Activated CD8-positive, alpha-beta memory T cell treated with anti-CD3 and anti-CD28 coated beads, Interleukin-2, amount 10 ng/mL, durations not matched to agents 7 days and 5 days (primary cell): Measurements from ENCODE around the gene EPHA10. TPM values are rescaled to one million over a fixed set of nuclear protein-coding genes. Genes with fewer than 3 reads are reported as not detected.
A peak's percentile ranks its signal among the peaks of the same experiment; 100 is the strongest.

Source experiments
- ATAC-seq: fragments of 150-1000 bp; cut with Tn5 transposase; one replicate; pipeline ENCODE4 v1.10.0; 2021; ENCODE audit warnings: moderate library complexity
- CTCF ChIA-PET: fragments of 350-600 bp; sonication (Branson Sonifier 250); formaldehyde crosslinking; loops from one replicate; lab custom pipeline; 2021; ENCODE audit warnings: antibody characterized with exemption; lab: Charles Lee
- DNase-seq: peaks from one replicate; pipeline ENCODE4 v3.0.0-alpha.2; 2020
- H3K27ac Mint-ChIP-seq: one replicate; pipeline ENCODE4 v1.8.0; 2021; ENCODE audit warnings: mild to moderate bottlenecking, mixed read lengths
- H3K27me3 Mint-ChIP-seq: one replicate; pipeline ENCODE4 v1.8.0; 2021; ENCODE audit warnings: mixed read lengths
- H3K36me3 Mint-ChIP-seq: one replicate; pipeline ENCODE4 v1.8.0; 2021; ENCODE audit warnings: mild to moderate bottlenecking, mixed read lengths
- H3K4me1 Mint-ChIP-seq: one replicate; pipeline ENCODE4 v1.8.0; 2021; ENCODE audit warnings: mixed read lengths
- H3K4me3 Mint-ChIP-seq: one replicate; pipeline ENCODE4 v1.8.0; 2021; ENCODE audit warnings: mild to moderate bottlenecking, moderate library complexity, mixed read lengths
- H3K9me3 Mint-ChIP-seq: one replicate; pipeline ENCODE4 v1.8.0; 2022; ENCODE audit warnings: low read depth, mixed read lengths
- total RNA-seq, 2 experiments: library from RNA; stranded (reverse); gene quantifications; one replicate each; pipeline ENCODE4 v1.2.3, GENCODE V29; 2021

EPHA10 gene
- total RNA-seq, result not detected

GRCh38 chr1:37764888-37765441 is at the start of gene EPHA10:
Gene EPHA10 (minus strand): TSS chr1:37765120. CDS start chr1:37765066, 54 bp downstream.
- no peak within 1 kb of the TSS for H3K27ac Mint-ChIP-seq

GRCh38 chr1:37814252-37814651 is 49.3 kb upstream of the EPHA10 start:
- Mint-ChIP-seq H3K27ac (no peak overlapping the region), H3K36me3 (peaks cover 6% of the 10 kb centered on the region), H3K9me3 (no peaks in the 10 kb centered on the region), H3K4me1 (peaks cover 11% of the 10 kb centered on the region), H3K27me3 (no peaks in the 10 kb centered on the region), H3K4me3 (no peak overlapping the region)
- CTCF ChIA-PET, result interaction anchor here (1.9 kb wide), 1 partner anchor 17 kb away, joined by 6 read pairs; no protein-coding TSS in a partner anchor
- DNase-seq (no peak), ATAC-seq (no peak)

More at GRCh38 chr1:37764888-37765441, at the start of gene EPHA10:
- Mint-ChIP-seq H3K27me3 (peaks cover 70% of the 10 kb centered on the region), H3K4me1 (peaks cover 5% of the 10 kb centered on the region), H3K9me3 (no peaks in the 10 kb centered on the region), H3K36me3 (no peaks in the 10 kb centered on the region), H3K4me3 (no peak within 1 kb of the TSS)
- DNase-seq (no peak), ATAC-seq (no peak)
- CTCF ChIA-PET, result no interaction called here

GRCh38 chr1:37813529-37814145 is 48.7 kb upstream of the EPHA10 start:
- DNase-seq (no peak), ATAC-seq (no peak)
- H3K36me3 Mint-ChIP-seq, result peaks cover 6% of the 10 kb centered on the region
- H3K9me3 Mint-ChIP-seq, result no peaks in the 10 kb centered on the region
- CTCF ChIA-PET, result no interaction called here
- no peaks in the 10 kb centered on the region for H3K27me3 Mint-ChIP-seq
- H3K4me1 Mint-ChIP-seq, result peaks cover 14% of the 10 kb centered on the region
- no peak overlapping the region for H3K4me3 Mint-ChIP-seq
- no peak overlapping the region for H3K27ac Mint-ChIP-seq

GRCh38 chr1:37811027-37811655 is 46.2 kb upstream of the EPHA10 start:
- ATAC-seq, result no peak
- Mint-ChIP-seq H3K9me3 (no peaks in the 10 kb centered on the region), H3K4me3 (no peak overlapping the region), H3K27me3 (no peaks in the 10 kb centered on the region), H3K27ac (peak overlapping the region; percentile 46), H3K36me3 (peaks cover 12% of the 10 kb centered on the region), H3K4me1 (peaks cover 23% of the 10 kb centered on the region)
- peak; percentile 75 for DNase-seq
- CTCF ChIA-PET, result interaction anchor here (1.0 to 2.1 kb wide), 2 partner anchors 49 to 179 kb away, joined by 3 to 12 read pairs; partner anchors contain the start of gene MTF1

- Mint-ChIP-seq H3K4me1 (peaks cover 27% of the 10 kb centered on the region), H3K27ac (peak overlapping the region; percentile 11), H3K4me3 (no peak overlapping the region), H3K9me3 (no peaks in the 10 kb centered on the region), H3K27me3 (no peaks in the 10 kb centered on the region), H3K36me3 (peaks cover 20% of the 10 kb centered on the region)
- ATAC-seq, result no peak
- no peak for DNase-seq
- CTCF ChIA-PET, result interaction anchor here (0.5 kb wide), 1 partner anchor 51 kb away, joined by 3 read pairs; no protein-coding TSS in a partner anchor
Observed at GRCh38 chr1:37809942-37810341, 45.0 kb upstream of the EPHA10 start.

GRCh38 chr1:37808369-37809319 is 43.7 kb upstream of the EPHA10 start:
- Mint-ChIP-seq H3K27ac (peak overlapping the region; percentile 88), H3K4me1 (peaks cover 27% of the 10 kb centered on the region), H3K4me3 (peak overlapping the region; percentile 87), H3K36me3 (peaks cover 30% of the 10 kb centered on the region), H3K27me3 (no peaks in the 10 kb centered on the region), H3K9me3 (no peaks in the 10 kb centered on the region)
- DNase-seq (no peak), ATAC-seq (peak; percentile 65)
- CTCF ChIA-PET, result interaction anchor here (0.9 to 4.2 kb wide), 10 partner anchors 9 to 205 kb away, joined by 3 to 38 read pairs (median 3); partner anchors contain the start of gene MTF1

- H3K27ac Mint-ChIP-seq, result peak within 1 kb of the TSS; percentile 88
- ATAC-seq (peak; percentile 92), DNase-seq (peak; percentile 95)
- peak within 1 kb of the TSS; percentile 87 for H3K4me3 Mint-ChIP-seq
- CTCF ChIA-PET, result interaction anchor here (0.9 to 4.2 kb wide), 11 partner anchors 10 to 206 kb away, joined by 3 to 38 read pairs (median 3); partner anchors contain the start of gene MTF1
- no peaks in the 10 kb centered on the region for H3K9me3 Mint-ChIP-seq
- peaks cover 34% of the 10 kb centered on the region for H3K36me3 Mint-ChIP-seq
- no peaks in the 10 kb centered on the region for H3K27me3 Mint-ChIP-seq
- peaks cover 27% of the 10 kb centered on the region for H3K4me1 Mint-ChIP-seq
Observed at GRCh38 chr1:37807555-37808368, 42.8 kb upstream of the EPHA10 start, which contains the start of the genes C1orf122 and YRDC. Gene C1orf122 (plus strand): TSS chr1:37807790. CDS start chr1:37808405, 615 bp downstream. Gene YRDC (minus strand): TSS chr1:37808208. CDS start chr1:37808180, 28 bp downstream.

GRCh38 chr1:37807220-37807554 is 42.3 kb upstream of the EPHA10 start:
- H3K9me3 Mint-ChIP-seq, result no peaks in the 10 kb centered on the region
- H3K36me3 Mint-ChIP-seq, result peaks cover 40% of the 10 kb centered on the region
- no peaks in the 10 kb centered on the region for H3K27me3 Mint-ChIP-seq
- H3K4me1 Mint-ChIP-seq, result peaks cover 27% of the 10 kb centered on the region
- CTCF ChIA-PET, result interaction anchor here (0.9 to 4.2 kb wide), 2 partner anchors 52 to 117 kb away, joined by 5 to 38 read pairs; partner anchors contain the start of gene MTF1
- DNase-seq (no peak), ATAC-seq (no peak)
- peak overlapping the region; percentile 87 for H3K4me3 Mint-ChIP-seq
- H3K27ac Mint-ChIP-seq, result peak overlapping the region; percentile 80

- peaks cover 13% of the 10 kb centered on the region for H3K4me1 Mint-ChIP-seq
- ATAC-seq (no peak), DNase-seq (no peak)
- CTCF ChIA-PET, result no interaction called here
- H3K27ac Mint-ChIP-seq, result no peak overlapping the region
- no peaks in the 10 kb centered on the region for H3K9me3 Mint-ChIP-seq
- H3K27me3 Mint-ChIP-seq, result no peaks in the 10 kb centered on the region
- H3K36me3 Mint-ChIP-seq, result peaks cover 53% of the 10 kb centered on the region
- H3K4me3 Mint-ChIP-seq, result no peak overlapping the region
Observed at GRCh38 chr1:37802439-37802838, 37.5 kb upstream of the EPHA10 start.

GRCh38 chr1:37797750-37798345 is 32.9 kb upstream of the EPHA10 start:
- Mint-ChIP-seq H3K36me3 (peaks cover 19% of the 10 kb centered on the region), H3K27ac (no peak overlapping the region), H3K9me3 (no peaks in the 10 kb centered on the region), H3K4me1 (peaks cover 22% of the 10 kb centered on the region), H3K4me3 (no peak overlapping the region), H3K27me3 (peaks cover 12% of the 10 kb centered on the region)
- ATAC-seq (no peak), DNase-seq (no peak)
- CTCF ChIA-PET, result no interaction called here

GRCh38 chr1:37795340-37796125 is 30.6 kb upstream of the EPHA10 start:
- H3K4me1 Mint-ChIP-seq, result peaks cover 22% of the 10 kb centered on the region
- H3K4me3 Mint-ChIP-seq, result peak overlapping the region; percentile 39
- DNase-seq (peak; percentile 57), ATAC-seq (no peak)
- peaks cover 7% of the 10 kb centered on the region for H3K36me3 Mint-ChIP-seq
- H3K9me3 Mint-ChIP-seq, result no peaks in the 10 kb centered on the region
- CTCF ChIA-PET, result no interaction called here
- no peak overlapping the region for H3K27ac Mint-ChIP-seq
- peaks cover 30% of the 10 kb centered on the region for H3K27me3 Mint-ChIP-seq
